ENCODE measurements around the gene GRAMD2B. TPM values are rescaled to one million over a fixed set of nuclear protein-coding genes. Genes with fewer than 3 reads are reported as not detected.
"Not testable (repeated sequence)": the region's sequence is repeated elsewhere in the genome, so short reads cannot be mapped to it uniquely, and the experiment has no call there.

The GRAMD2B gene
- total RNA-seq, 1 donor from 2014 or later: 13.3 TPM

DNA sequence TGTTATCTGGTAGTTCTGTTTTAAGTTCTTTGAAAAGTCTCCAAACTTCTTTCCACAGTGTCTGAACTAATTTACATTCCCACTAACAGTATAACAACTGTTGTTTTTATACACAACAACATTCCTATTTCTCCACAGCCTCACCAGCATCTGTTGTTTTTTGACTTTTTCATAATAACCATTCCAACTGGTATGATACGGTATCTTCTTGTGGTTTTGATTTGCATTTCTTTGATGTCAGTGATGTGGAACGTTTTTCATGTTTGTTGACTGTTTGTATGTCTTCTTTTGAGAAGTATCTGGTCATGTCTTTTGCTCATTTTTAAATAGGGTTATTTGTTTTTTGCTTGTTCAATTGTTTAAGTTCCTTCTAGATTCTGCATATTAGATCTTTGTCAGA, 12.6 kb upstream of the GRAMD2B start:
- DNase-seq (ENCODE audit: low read depth in 2 of 2): no peak

DNA sequence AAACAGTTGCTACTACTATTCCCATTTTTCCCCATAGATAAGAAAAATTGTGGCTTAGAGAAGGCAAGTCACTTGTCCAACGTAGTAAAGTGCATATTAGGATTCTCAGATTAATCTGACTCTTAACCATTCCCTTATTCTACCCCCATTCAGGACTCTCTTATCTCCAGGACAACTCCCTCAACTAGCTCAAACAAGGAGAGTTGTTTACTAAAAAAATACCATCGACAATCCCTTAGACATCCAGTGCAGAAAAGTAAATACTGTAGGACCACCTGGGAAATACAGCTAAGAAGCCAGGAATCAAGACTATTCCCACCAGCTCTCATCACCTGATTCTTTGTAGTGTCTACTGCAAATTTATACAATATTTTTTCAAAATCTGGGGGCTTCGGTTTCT, 9.4 kb upstream of the GRAMD2B start:
- no peak for DNase-seq (ENCODE audit: low read depth in 2 of 2)

DNA sequence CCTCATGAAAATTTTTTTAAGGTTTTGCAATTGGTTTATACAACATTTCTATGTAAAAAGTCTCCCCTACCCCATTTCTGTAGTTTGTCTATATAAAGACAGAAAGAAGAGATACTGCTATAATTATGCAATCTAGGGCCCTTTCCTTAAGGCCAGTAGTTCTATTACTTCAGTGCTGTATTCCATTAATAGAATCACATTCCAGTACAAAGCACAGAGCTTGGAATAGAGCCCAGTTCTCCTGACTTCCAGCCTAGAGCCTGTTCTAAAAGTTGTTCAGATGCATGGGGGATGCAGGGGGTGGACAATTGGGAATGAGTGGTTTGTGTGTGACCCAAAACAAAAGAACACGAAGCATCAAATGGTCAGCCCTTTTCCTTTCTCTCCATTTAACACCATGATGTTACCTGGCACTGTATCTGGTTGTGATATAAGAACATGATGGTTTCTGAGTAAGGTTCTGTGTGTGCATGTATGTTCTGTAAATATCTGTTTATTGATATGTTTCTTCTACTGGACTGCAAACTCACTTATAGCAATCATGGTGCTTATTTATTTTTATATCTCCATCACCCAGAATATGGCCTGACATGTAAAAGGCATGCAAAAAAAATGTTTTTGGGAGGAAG, 8.2 kb upstream of the GRAMD2B start:
- peak; percentile 26 to 52 for DNase-seq (ENCODE audit: low read depth in 2 of 2)

GRCh38 chr5:126415789-126416188, 7.4 kb upstream of the GRAMD2B start:
- no peak for DNase-seq (ENCODE audit: low read depth in 2 of 2)

DNA sequence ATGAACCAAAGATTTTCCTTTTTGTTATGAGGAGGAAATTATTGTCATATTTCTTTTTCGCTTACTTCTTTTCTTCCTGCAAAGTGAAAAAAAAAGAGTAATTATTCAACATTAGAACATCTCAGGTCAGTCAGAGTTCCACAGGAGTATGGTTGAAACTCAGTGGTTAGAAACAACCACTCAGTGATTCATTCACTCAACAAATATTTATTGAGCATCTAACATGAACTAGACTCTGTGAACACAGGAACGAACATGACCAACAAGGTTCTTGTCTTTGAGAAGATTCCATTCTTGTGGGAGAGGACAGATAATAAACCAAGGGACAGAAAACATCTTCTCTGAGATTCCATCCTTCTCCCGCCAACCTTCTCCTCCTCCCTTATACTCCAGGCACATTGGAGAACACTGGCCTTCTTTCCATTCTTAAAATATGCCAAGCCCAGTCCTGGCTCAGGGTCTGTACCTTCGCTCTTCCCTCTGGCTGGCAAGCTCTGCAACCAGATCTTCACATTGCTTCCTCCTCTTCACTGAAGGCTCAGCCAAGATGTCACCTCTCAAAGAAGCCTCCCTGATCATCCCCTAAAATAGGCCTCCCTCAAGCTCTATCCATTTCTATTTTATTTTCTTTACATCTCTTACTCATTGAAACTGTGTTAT, 6.8 kb upstream of the GRAMD2B start:
- DNase-seq (ENCODE audit: low read depth in 2 of 2): no peak

DNA sequence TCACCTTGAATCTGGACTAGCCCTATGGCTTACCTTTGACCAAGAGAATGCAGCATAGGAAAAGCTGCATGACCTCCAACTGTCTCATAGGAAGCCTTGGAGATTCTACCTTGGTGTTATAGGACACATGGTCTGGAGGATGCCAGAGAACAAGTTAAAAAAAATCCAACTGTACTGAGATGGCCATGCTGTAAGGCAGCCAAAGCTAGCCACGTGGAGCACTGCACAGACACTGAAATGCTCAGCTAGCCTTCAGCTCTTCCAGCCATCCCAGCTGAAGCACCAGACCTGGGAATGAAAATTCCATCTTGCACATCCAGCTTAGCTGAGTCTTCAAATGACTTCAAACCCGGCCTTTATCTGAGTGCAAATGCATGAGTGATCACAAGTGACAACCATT, 6.0 kb upstream of the GRAMD2B start:
- no peak for DNase-seq (ENCODE audit: low read depth in 2 of 2)

- no peak for DNase-seq (ENCODE audit: low read depth in 2 of 2)
Measured at GRCh38 chr5:126419102-126419501, 4.1 kb upstream of the GRAMD2B start.

DNA sequence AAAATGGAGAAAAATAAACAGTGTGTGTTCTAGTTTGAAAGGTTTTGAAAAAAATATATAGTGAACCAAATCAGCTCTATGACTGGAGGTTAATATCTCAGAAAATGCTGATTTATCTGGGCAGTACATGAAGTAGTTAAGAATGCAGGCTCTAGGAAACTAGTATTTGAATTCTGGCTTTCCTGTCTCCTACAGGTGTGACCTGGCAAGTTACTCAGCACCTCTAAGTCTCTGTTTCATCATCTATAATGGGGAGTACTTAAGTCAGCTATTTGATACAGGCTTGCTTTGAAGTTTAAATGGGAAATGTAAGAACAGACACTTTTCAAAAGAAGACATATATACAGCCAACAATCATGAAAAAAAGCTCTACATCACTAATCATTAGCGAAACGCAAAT, 5.2 kb downstream of the GRAMD2B start:
- DNase-seq (ENCODE audit: low read depth in 2 of 2): no peak

GRCh38 chr5:126430631-126431030, 7.4 kb downstream of the GRAMD2B start:
- DNase-seq (ENCODE audit: low read depth in 2 of 2): no peak

- no peak for DNase-seq (ENCODE audit: low read depth in 2 of 2)
Measured at GRCh38 chr5:126433701-126434100, 10.5 kb downstream of the GRAMD2B start.

GRCh38 chr5:126435261-126435660, 12.1 kb downstream of the GRAMD2B start:
- DNase-seq (ENCODE audit: low read depth in 2 of 2): no peak

DNA sequence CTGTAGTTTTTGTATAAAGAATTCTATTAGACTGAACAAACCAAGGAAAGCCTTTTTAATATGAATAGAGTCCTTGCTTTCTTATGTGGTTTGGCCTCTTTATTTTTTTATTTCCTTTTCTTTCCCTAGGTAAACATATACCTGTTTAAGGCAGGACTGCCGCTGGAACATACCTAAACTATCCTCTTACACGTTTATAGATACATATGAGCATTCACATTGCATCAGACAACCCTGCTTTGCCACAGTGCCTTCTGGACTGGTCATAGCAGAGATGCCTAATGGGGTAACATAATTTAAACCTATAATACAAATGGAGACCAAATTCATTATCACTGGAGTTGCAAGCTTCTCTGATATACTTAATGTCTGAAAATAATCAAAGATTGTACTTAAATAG, 12.5 kb downstream of the GRAMD2B start:
- no peak for DNase-seq (ENCODE audit: low read depth in 2 of 2)

DNA sequence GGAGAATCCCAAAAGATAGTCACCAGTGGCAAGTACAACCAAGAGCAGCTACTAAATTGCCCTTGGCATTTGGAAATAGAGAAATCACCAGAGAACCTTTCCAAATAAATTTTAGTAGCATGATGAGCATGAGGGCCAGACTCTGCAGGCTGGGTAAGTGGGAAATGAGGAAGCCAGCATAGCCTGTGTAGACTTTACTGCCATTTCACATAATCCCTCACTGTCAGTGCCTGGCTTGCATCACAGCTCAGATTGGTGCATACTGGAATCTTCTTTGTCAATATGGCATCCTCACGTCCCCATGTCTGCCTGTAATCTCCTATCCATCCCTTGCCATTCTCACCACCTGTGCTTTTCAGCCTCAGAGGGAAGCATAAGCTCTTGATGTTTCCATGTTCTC, 14.5 kb downstream of the GRAMD2B start:
- DNase-seq (ENCODE audit: low read depth in 2 of 2): no peak

DNA sequence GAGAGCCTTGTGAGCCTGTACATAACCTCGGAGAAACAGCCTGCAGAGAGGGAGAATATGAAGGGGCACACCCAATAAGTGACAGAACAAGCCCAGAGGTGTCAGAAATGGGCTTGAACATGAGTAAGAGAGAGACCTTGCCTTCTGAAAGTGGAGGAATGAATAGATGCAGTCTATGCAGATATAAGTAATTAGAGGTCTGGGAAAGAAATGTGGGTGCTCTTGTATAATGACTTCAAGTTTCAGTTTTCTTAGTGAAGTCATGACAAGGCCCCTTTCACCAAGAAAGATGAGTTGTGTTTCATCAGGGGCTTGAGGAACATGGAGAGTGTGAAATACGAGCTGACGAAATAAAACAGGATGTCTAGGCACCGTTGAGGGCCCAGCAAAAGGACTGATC, 15.1 kb downstream of the GRAMD2B start:
- DNase-seq (ENCODE audit: low read depth in 2 of 2): no peak

GRCh38 chr5:126438868-126439267, 15.7 kb downstream of the GRAMD2B start:
- DNase-seq (ENCODE audit: low read depth in 2 of 2): no peak

DNA sequence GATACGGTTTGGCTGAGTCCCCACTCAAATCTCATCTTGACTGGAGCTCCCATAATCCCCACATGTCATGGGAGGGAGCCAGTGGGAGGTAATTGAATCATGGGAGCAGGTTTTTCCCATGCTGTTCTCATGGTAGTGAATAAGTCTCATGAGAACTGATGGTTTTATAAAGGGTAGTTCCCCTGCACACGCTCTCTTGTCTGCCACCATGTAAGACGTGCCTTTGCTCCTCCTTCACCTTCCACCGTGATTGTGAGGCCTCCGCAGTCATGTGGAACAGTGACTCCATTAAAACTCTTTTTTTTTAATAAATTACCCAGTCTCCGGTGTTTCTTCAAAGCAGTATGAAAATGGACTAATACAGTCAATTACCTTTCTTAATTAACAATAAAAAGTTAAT, 16.5 kb downstream of the GRAMD2B start:
- not testable (repeated sequence) for DNase-seq (ENCODE audit: low read depth in 2 of 2)

- no peak for DNase-seq (ENCODE audit: low read depth in 2 of 2)
Measured at GRCh38 chr5:126441230-126441629, 18.0 kb downstream of the GRAMD2B start.

DNA sequence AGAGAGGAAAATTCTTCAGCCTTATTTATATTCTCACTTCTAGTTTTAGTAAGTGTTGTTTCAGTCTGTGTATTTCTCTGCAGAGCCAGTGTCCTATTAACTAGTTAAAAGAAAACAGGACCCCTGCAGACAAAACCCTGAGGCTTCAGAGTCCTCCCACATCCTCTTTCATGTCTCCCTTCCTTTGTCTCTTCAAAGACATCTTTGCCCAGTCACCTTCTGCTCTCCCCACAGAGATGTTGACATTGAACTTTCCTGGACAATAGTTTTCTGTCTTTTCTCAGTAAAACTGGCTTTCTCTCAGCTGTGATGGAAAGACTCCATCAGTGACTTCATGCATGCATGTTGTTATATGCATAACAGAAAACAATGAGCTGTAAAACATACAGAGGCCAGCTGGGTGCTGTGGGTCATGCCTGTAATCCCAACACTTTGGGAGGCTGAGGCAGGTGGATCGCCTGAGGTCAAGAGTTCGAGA, 20.2 kb downstream of the GRAMD2B start:
- DNase-seq (ENCODE audit: low read depth in 2 of 2): no peak

DNA sequence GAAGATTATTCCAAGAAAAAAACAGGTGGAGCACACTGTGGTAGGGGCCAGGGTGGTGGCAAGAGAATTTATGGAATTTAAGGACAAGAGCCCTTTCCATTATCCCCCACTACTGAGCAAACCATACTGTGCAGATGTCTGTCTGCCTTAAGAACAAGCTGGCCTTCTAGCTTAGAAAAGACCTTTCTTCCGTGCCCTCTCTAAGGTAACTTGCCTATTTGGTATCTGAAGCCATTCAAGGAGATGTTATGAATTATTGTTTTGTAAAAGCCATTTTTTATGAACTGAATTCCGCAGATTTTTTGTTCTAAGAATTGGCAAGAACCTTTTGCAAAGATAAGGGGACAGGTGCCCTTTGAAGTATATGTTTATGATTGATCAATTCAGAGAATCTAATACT, 20.9 kb downstream of the GRAMD2B start:
- no peak for DNase-seq (ENCODE audit: low read depth in 2 of 2)

GRCh38 chr5:126445502-126446174, 22.4 kb downstream of the GRAMD2B start:
- DNase-seq (ENCODE audit: low read depth in 2 of 2): no peak

DNA sequence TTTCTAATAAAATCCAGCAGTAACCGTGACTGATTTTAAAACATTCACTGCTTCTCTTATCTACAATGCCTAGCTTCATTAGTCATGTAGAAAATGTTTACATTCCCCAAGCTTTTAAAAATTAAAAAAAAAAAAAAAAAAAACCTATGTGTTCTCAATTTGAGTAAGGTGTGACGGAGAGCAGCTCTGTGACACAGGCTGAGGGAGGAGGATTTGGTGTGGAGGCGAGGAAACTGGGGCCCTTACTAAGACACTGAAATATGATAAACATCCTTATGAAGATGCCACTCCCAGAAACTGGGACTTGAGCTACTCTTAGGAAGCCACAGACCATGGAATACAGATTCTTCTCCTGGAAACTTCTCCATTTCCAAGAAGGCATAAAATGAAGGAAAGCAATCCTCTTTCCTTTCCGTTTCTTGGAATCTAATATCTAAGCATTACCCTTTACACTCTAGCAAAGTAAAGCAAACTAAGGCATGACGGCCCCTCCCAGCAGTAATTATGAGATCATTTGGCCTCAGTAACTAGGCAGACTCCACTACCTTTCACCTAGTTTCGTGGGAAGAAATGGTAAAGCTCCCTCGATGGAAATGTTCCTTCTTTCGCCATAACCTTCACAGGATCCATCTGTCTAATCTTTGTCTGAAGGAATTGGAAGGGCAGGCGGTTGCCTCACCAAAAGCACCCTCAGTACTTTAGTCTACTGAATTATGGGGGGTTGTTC, 23.5 kb downstream of the GRAMD2B start:
- no peak for DNase-seq (ENCODE audit: low read depth in 2 of 2)

GRCh38 chr5:126448720-126449119, 25.5 kb downstream of the GRAMD2B start:
- no peak for DNase-seq (ENCODE audit: low read depth in 2 of 2)
